Measurements from ENCODE around the gene HNF1A.

DNA sequence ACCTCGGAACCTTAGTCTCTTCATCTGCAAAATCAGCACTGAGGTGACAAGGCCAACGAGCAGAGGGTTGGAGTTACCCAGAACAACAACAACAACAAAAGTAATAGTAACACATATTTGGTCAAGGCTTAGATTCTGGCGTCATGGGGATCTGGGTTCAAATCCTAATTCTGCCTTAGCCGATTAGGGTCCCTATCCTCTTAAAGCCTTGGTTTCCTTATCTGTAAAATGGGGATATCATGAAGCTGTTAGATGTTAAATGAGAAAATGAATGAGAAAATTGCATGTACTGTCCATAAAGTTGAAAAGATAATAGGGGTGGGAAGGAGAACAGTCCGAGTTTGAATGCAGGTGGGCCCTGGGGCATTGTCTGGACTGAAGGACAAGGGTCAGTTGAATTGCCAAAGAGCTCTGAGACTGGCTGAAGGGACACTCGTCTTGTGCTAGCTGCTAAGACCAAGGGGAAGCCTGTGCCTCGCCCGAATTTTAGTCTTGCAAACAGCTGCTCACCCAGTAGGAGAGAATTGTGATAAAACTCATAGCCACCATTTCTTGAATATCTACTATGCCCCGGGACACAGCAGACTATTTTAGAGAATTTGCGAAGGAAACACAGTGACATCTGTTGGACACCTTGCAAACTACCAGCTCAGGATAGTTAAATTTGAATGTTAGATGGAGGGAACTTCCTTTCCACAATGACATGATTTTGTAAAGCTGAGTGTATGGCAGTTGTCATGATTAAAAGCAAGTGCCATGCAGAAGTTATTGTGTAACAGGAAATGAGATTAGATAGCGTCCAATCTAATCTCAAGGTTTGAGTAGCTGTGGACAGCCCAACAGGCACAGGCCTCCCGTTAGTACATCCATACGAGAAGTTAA, 6.8 kb upstream of the HNF1A start:
- TF ChIP-seq JUND (IDR thresholded peaks at IDR 0.05): no peak
- TF ChIP-seq RAD21 (IDR thresholded peaks at IDR 0.05; ENCODE audit: low read depth): peak; percentile 97
- TF ChIP-seq CBX3 (IDR thresholded peaks at IDR 0.05; ENCODE audit: low read depth): peak; percentile 39
- TF ChIP-seq POLR2AphosphoS5 (IDR thresholded peaks at IDR 0.05; ENCODE audit: low read depth, low read length): no peak
- peak; percentile 76 to 90 (median 81) for TF ChIP-seq CTCF (IDR thresholded peaks at IDR 0.05 in 2 of 3, conservative IDR thresholded peaks at IDR 0.05 in 1 of 3; ENCODE audit: borderline replicate concordance in 1 of 3, insufficient read depth in 1 of 3, low read depth in 2 of 3, low read length in 2 of 3)
- TF ChIP-seq YY1 (IDR thresholded peaks at IDR 0.05; ENCODE audit: extremely low read depth, insufficient replicate concordance, low read depth, low read length): no peak
- TF ChIP-seq, protein P1, sequence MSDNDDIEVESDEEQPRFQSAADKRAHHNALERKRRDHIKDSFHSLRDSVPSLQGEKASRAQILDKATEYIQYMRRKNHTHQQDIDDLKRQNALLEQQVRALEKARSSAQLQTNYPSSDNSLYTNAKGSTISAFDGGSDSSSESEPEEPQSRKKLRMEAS (IDR thresholded peaks at IDR 0.05): no peak; the same call in 1 of the 2 replicates
- TF ChIP-seq REST (IDR thresholded peaks at IDR 0.05; ENCODE audit: low read depth): no peak
- TF ChIP-seq SRF (IDR thresholded peaks at IDR 0.05; ENCODE audit: low read depth): no peak
- no peak for TF ChIP-seq ZFX (IDR thresholded peaks at IDR 0.05)
- no peak for TF ChIP-seq EZH2phosphoT487 (IDR thresholded peaks at IDR 0.05; ENCODE audit: borderline replicate concordance)
- no peak for TF ChIP-seq EGR1 (IDR thresholded peaks at IDR 0.05; ENCODE audit: low read depth)
